Measurements from ENCODE around the gene KRTAP2-1. TPM values are rescaled to one million over a fixed set of nuclear protein-coding genes. Genes with fewer than 3 reads are reported as not detected.
"Not testable (repeated sequence)": the region's sequence is repeated elsewhere in the genome, so short reads cannot be mapped to it uniquely, and the experiment has no call there.

The KRTAP2-1 gene
- polyA plus RNA-seq, 3 donors from 2014 or later: not detected

GRCh38 chr17:41042953-41043352, 4.2 kb downstream of the KRTAP2-1 start:
- H3K4me3 Mint-ChIP-seq: no peak overlapping the region
- H3K27ac Mint-ChIP-seq: no peak overlapping the region
- no peaks in the 10 kb centered on the region for H3K36me3 Mint-ChIP-seq
- DNase-seq: no peak
- peaks cover 3 to 7% (median 6%) of the 10 kb centered on the region in 3 donors for H3K27me3 Mint-ChIP-seq (ENCODE audit: low read depth in 3 of 3)
- H3K9me3 Mint-ChIP-seq: peaks cover 0 to 3% (median 0%) of the 10 kb centered on the region in 6 donors
- H3K4me1 Mint-ChIP-seq: peaks cover 3 to 8% of the 10 kb centered on the region in 2 donors

- H3K4me1 Mint-ChIP-seq; DNase-seq; H3K27ac Mint-ChIP-seq; H3K36me3 Mint-ChIP-seq; H3K4me3 Mint-ChIP-seq; H3K9me3 Mint-ChIP-seq; H3K27me3 Mint-ChIP-seq (ENCODE audit: low read depth in 3 of 3): not testable (repeated sequence)
These were observed 6.1 kb downstream of the KRTAP2-1 start, which contains the start of gene KRTAP1-1 for GRCh38 chr17:41040783-41041571. Gene KRTAP1-1 (minus strand): TSS chr17:41041450. CDS start chr17:41041397, 53 bp downstream.

GRCh38 chr17:41037853-41038350, 9.2 kb downstream of the KRTAP2-1 start:
- Mint-ChIP-seq H3K4me1 (no peaks in the 10 kb centered on the region), H3K9me3 (peaks cover 0 to 3% (median 0%) of the 10 kb centered on the region in 6 donors), H3K4me3 (no peak overlapping the region), H3K36me3 (no peaks in the 10 kb centered on the region), H3K27me3 (ENCODE audit: low read depth in 3 of 3) (peaks cover 0 to 7% (median 4%) of the 10 kb centered on the region in 3 donors), H3K27ac (no peak overlapping the region)
- no peak for DNase-seq

GRCh38 chr17:41034346-41034935, 12.7 kb downstream of the KRTAP2-1 start, which contains the start of gene KRTAP1-3:
Gene KRTAP1-3 (minus strand): TSS chr17:41034874. CDS start chr17:41034821, 53 bp downstream.
- not testable (repeated sequence) for H3K36me3 Mint-ChIP-seq; DNase-seq; H3K4me3 Mint-ChIP-seq; H3K27me3 Mint-ChIP-seq (ENCODE audit: low read depth in 3 of 3); H3K27ac Mint-ChIP-seq; H3K9me3 Mint-ChIP-seq; H3K4me1 Mint-ChIP-seq

- DNase-seq: no peak
- H3K4me3 Mint-ChIP-seq: no peak within 1 kb of the TSS
- peaks cover 1 to 9% (median 2%) of the 10 kb centered on the region in 3 donors for H3K27me3 Mint-ChIP-seq (ENCODE audit: low read depth in 3 of 3)
- no peaks in the 10 kb centered on the region for H3K4me1 Mint-ChIP-seq
- no peaks in the 10 kb centered on the region for H3K9me3 Mint-ChIP-seq
- H3K36me3 Mint-ChIP-seq: no peaks in the 10 kb centered on the region
- no peak within 1 kb of the TSS for H3K27ac Mint-ChIP-seq
These were observed 17.4 kb downstream of the KRTAP2-1 start, which contains the start of gene KRTAP1-4 for GRCh38 chr17:41029633-41030245. Gene KRTAP1-4 (minus strand): TSS chr17:41030195. CDS start chr17:41030078, 117 bp downstream.

GRCh38 chr17:41026715-41027471, 20.2 kb downstream of the KRTAP2-1 start, which contains the start of gene KRTAP1-5:
Gene KRTAP1-5 (minus strand): TSS chr17:41027208. CDS start chr17:41027155, 53 bp downstream.
- Mint-ChIP-seq H3K4me1 (no peaks in the 10 kb centered on the region), H3K9me3 (no peaks in the 10 kb centered on the region), H3K36me3 (no peaks in the 10 kb centered on the region), H3K27me3 (ENCODE audit: low read depth in 3 of 3) (peaks cover 2 to 19% (median 2%) of the 10 kb centered on the region in 3 donors), H3K27ac (no peak within 1 kb of the TSS), H3K4me3 (no peak within 1 kb of the TSS)
- no peak for DNase-seq

- no peaks in the 10 kb centered on the region for H3K36me3 Mint-ChIP-seq
- peaks cover 0 to 19% (median 2%) of the 10 kb centered on the region in 3 donors for H3K27me3 Mint-ChIP-seq (ENCODE audit: low read depth in 3 of 3)
- no peak overlapping the region for H3K4me3 Mint-ChIP-seq
These were observed 22.4 kb downstream of the KRTAP2-1 start for GRCh38 chr17:41024697-41025096.

GRCh38 chr17:41020336-41020735, 26.8 kb downstream of the KRTAP2-1 start:
- Mint-ChIP-seq H3K4me1 (no peaks in the 10 kb centered on the region), H3K27ac (no peak overlapping the region), H3K4me3 (no peak overlapping the region), H3K9me3 (no peaks in the 10 kb centered on the region), H3K36me3 (no peaks in the 10 kb centered on the region), H3K27me3 (ENCODE audit: low read depth in 3 of 3) (peaks cover 1 to 19% (median 2%) of the 10 kb centered on the region in 3 donors)
- DNase-seq: no peak

More at GRCh38 chr17:41024697-41025096, 22.4 kb downstream of the KRTAP2-1 start:
- H3K27ac Mint-ChIP-seq: no peak overlapping the region
- no peaks in the 10 kb centered on the region for H3K4me1 Mint-ChIP-seq
- H3K9me3 Mint-ChIP-seq: no peaks in the 10 kb centered on the region
- no peak for DNase-seq

GRCh38 chr17:41019415-41019814, 27.7 kb downstream of the KRTAP2-1 start:
- Mint-ChIP-seq H3K27ac (no peak overlapping the region), H3K4me1 (no peaks in the 10 kb centered on the region), H3K36me3 (no peaks in the 10 kb centered on the region), H3K9me3 (no peaks in the 10 kb centered on the region), H3K27me3 (ENCODE audit: low read depth in 3 of 3) (peaks cover 1 to 24% (median 2%) of the 10 kb centered on the region in 3 donors), H3K4me3 (no peak overlapping the region)
- no peak for DNase-seq

GRCh38 chr17:41018541-41018940, 28.6 kb downstream of the KRTAP2-1 start:
- no peak overlapping the region for H3K4me3 Mint-ChIP-seq
- no peaks in the 10 kb centered on the region for H3K9me3 Mint-ChIP-seq
- H3K36me3 Mint-ChIP-seq: no peaks in the 10 kb centered on the region
- H3K27ac Mint-ChIP-seq: no peak overlapping the region
- H3K4me1 Mint-ChIP-seq: no peaks in the 10 kb centered on the region
- no peak for DNase-seq
- H3K27me3 Mint-ChIP-seq (ENCODE audit: low read depth in 3 of 3): peaks cover 0 to 19% (median 1%) of the 10 kb centered on the region in 3 donors

GRCh38 chr17:41016578-41017215, 30.4 kb downstream of the KRTAP2-1 start:
- Mint-ChIP-seq H3K4me3 (no peak overlapping the region), H3K27me3 (ENCODE audit: low read depth in 3 of 3) (peaks cover 0 to 13% (median 1%) of the 10 kb centered on the region in 3 donors), H3K36me3 (no peaks in the 10 kb centered on the region), H3K27ac (no peak overlapping the region), H3K9me3 (no peaks in the 10 kb centered on the region), H3K4me1 (no peaks in the 10 kb centered on the region)
- DNase-seq: no peak

- DNase-seq: no peak
- H3K4me3 Mint-ChIP-seq: no peak overlapping the region
- no peaks in the 10 kb centered on the region for H3K9me3 Mint-ChIP-seq
- H3K27me3 Mint-ChIP-seq (ENCODE audit: low read depth in 3 of 3): peaks cover 0 to 13% (median 1%) of the 10 kb centered on the region in 3 donors
- H3K36me3 Mint-ChIP-seq: no peaks in the 10 kb centered on the region
- no peaks in the 10 kb centered on the region for H3K4me1 Mint-ChIP-seq
- no peak overlapping the region for H3K27ac Mint-ChIP-seq
These were observed 31.7 kb downstream of the KRTAP2-1 start for GRCh38 chr17:41015454-41015853.

- peaks cover 0 to 13% (median 1%) of the 10 kb centered on the region in 3 donors for H3K27me3 Mint-ChIP-seq (ENCODE audit: low read depth in 3 of 3)
- no peak overlapping the region for H3K4me3 Mint-ChIP-seq
- H3K27ac Mint-ChIP-seq: no peak overlapping the region
- H3K36me3 Mint-ChIP-seq: no peaks in the 10 kb centered on the region
- no peak for DNase-seq
- H3K4me1 Mint-ChIP-seq: no peaks in the 10 kb centered on the region
- H3K9me3 Mint-ChIP-seq: no peaks in the 10 kb centered on the region
These were observed 33.5 kb downstream of the KRTAP2-1 start for GRCh38 chr17:41013606-41014005.
